ENCODE measurements around the gene ACTR6. TPM values are rescaled to one million over a fixed set of nuclear protein-coding genes. Genes with fewer than 3 reads are reported as not detected.

The ACTR6 gene
- total and polyA plus RNA-seq, 3 experiments from 2014 or later: 35.1 to 41.8 (median 36.6) TPM

DNA sequence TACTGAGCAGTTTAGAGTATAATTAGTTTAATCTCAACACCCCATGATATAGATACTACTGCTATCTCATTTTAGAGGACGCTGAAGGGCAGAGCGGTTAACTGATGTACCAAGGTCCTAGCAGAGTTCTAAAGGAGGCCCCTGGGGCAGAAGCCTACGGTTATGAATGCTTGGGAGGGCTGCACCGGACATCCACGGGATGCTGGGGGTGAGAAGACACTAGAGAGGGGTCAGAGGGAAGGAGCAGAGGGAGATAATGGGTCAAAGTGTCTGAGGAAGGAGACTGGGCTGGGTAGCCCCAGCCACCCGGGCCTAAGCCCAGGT lies 1.6 kb upstream of the ACTR6 start:
- no peaks in the 10 kb centered on the region for H3K9me3 Mint-ChIP-seq
- H3K27me3 ChIP-seq (ENCODE audit: insufficient read depth, low read length, poor library complexity, severe bottlenecking): no peaks in the 10 kb centered on the region
- peak overlapping the region; percentile 96 for H3K27ac ChIP-seq (ENCODE audit: low read depth, low read length)
- no peaks in the 10 kb centered on the region for H3K27me3 Mint-ChIP-seq
- H3K27ac Mint-ChIP-seq: peak overlapping the region; percentile 66 to 95 (median 87)
- ChIA-PET POLR2A (no interaction called here), CTCF (no interaction called here)
- peaks cover 35 to 60% (median 47%) of the 10 kb centered on the region in 3 donors for H3K4me1 Mint-ChIP-seq
- H3K4me1 ChIP-seq (ENCODE audit: insufficient read depth, low read length): peaks cover 31% of the 10 kb centered on the region
- no peaks in the 10 kb centered on the region for H3K36me3 ChIP-seq (ENCODE audit: insufficient read depth, low read length)
- peak overlapping the region; percentile 91 for H3K4me3 ChIP-seq (ENCODE audit: low read length)
- peak overlapping the region; percentile 93 to 100 (median 99) for H3K4me3 Mint-ChIP-seq
- DNase-seq: no peak
- H3K9me3 ChIP-seq (ENCODE audit: low read length): no peaks in the 10 kb centered on the region
- peaks cover 4 to 33% (median 10%) of the 10 kb centered on the region in 3 donors for H3K36me3 Mint-ChIP-seq

GRCh38 chr12:100199347-100200149 lies 1.1 kb upstream of the ACTR6 start:
- no peaks in the 10 kb centered on the region for H3K27me3 ChIP-seq (ENCODE audit: insufficient read depth, low read length, poor library complexity, severe bottlenecking)

DNA sequence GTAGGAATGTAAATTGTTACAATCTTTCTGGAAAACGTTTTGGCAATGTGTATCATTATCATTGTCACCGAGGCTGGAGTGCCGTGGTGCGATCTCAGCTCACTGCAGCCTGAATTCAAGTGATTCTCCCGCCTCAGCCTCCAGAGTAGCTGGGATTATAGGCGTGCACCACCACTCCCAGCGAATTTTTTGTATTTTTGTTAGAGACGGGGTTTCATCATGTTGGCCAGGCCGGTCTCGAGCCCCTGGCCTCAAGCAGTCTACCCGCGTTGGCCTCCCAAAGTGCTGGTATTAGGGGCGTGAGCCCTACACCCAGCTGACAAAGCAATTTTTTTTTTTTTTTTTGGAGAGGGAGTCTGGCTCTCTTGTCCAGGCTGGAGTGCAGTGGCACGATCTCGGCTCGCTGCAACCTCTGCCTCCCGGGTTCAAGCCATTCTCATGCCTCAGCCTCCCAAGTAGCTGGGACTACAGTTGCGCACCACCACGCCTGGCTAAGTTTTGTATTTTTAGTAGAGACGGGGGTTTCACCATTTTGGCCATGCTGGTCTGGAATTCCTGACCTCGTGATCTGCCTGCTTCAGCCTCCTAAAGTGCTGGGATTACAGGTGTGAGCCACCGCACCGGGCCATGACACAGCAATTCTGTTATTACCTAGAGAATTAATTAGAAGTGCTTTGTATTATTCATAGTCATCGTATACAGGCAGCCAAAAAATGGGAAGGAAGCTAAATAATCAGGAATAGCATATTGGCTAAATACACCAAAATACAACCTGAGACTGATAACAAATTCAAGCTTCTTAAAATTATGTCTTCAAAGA lies 1.2 kb downstream of the ACTR6 start:
- no peaks in the 10 kb centered on the region for H3K27me3 Mint-ChIP-seq
- peak overlapping the region; percentile 89 to 100 (median 100) for H3K27ac Mint-ChIP-seq
- Histone ChIP-seq H3K4me3 (ENCODE audit: low read length) (peak overlapping the region; percentile 91), H3K9me3 (ENCODE audit: low read length) (no peaks in the 10 kb centered on the region), H3K36me3 (ENCODE audit: insufficient read depth, low read length) (peaks cover 4% of the 10 kb centered on the region), H3K27me3 (ENCODE audit: insufficient read depth, low read length, poor library complexity, severe bottlenecking) (no peaks in the 10 kb centered on the region), H3K4me1 (ENCODE audit: insufficient read depth, low read length) (peaks cover 31% of the 10 kb centered on the region), H3K27ac (ENCODE audit: low read depth, low read length) (peak overlapping the region; percentile 96)
- no peaks in the 10 kb centered on the region for H3K9me3 Mint-ChIP-seq
- no peak for DNase-seq
- peaks cover 0 to 26% (median 2%) of the 10 kb centered on the region in 3 donors for H3K36me3 Mint-ChIP-seq
- POLR2A ChIA-PET: interaction anchor here (0.6 to 3.8 kb wide), 2 partner anchors 45 to 65 kb away, joined by 9 to 23 read pairs; partner anchors contain the start of genes DEPDC4 and SCYL2
- H3K4me1 Mint-ChIP-seq: peaks cover 38 to 63% (median 53%) of the 10 kb centered on the region in 3 donors
- CTCF ChIA-PET: interaction anchor here (1.0 to 2.2 kb wide), 4 partner anchors 14 to 47 kb away, joined by 4 to 11 read pairs (median 4); no protein-coding TSS in a partner anchor
- peak overlapping the region; percentile 93 to 100 (median 99) for H3K4me3 Mint-ChIP-seq

More at GRCh38 chr12:100199347-100200149, 1.1 kb upstream of the ACTR6 start:
- no peaks in the 10 kb centered on the region for H3K9me3 ChIP-seq (ENCODE audit: low read length)
- H3K27me3 Mint-ChIP-seq: no peaks in the 10 kb centered on the region
- peak; percentile 74 to 88 (median 76) for DNase-seq
- POLR2A ChIA-PET: interaction anchor here (3.8 kb wide), 1 partner anchor 68 kb away, joined by 23 read pairs; the partner anchor contains the start of genes DEPDC4 and SCYL2
- H3K4me3 ChIP-seq (ENCODE audit: low read length): peak overlapping the region; percentile 91
- H3K4me1 Mint-ChIP-seq: peaks cover 38 to 64% (median 50%) of the 10 kb centered on the region in 3 donors
- H3K27ac ChIP-seq (ENCODE audit: low read depth, low read length): peak overlapping the region; percentile 96
- CTCF ChIA-PET: interaction anchor here (1.7 to 2.2 kb wide), 2 partner anchors 45 to 67 kb away, joined by 8 to 11 read pairs; partner anchors contain the start of genes DEPDC4 and SCYL2
- no peaks in the 10 kb centered on the region for H3K36me3 ChIP-seq (ENCODE audit: insufficient read depth, low read length)
- H3K4me3 Mint-ChIP-seq: peak overlapping the region; percentile 93 to 100 (median 99)
- peaks cover under 1 to 28% (median 8%) of the 10 kb centered on the region in 3 donors for H3K36me3 Mint-ChIP-seq
- no peaks in the 10 kb centered on the region for H3K9me3 Mint-ChIP-seq
- peaks cover 31% of the 10 kb centered on the region for H3K4me1 ChIP-seq (ENCODE audit: insufficient read depth, low read length)
- H3K27ac Mint-ChIP-seq: peak overlapping the region; percentile 89 to 100 (median 100)

DNA sequence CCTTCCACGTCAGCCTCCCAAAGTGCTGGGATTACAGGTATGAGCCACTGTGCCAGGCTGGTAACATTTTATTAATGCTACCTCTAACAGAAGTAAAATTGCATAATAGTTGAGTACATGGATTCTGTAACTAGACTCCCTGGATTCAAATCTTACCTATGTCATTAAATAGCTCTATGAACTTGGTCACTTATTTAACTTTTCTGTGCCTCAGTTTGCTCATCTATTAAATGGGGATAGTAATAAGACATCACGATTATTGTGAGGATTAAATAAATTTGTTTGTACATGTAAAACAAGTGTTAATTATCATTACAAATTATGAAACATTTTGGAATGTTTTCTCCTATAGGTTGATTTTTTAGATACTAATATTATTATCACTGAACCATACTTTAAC lies 6.7 kb downstream of the ACTR6 start:
- no peak overlapping the region for H3K4me3 ChIP-seq (ENCODE audit: low read length)
- no peaks in the 10 kb centered on the region for H3K27me3 ChIP-seq (ENCODE audit: insufficient read depth, low read length, poor library complexity, severe bottlenecking)
- H3K36me3 ChIP-seq (ENCODE audit: insufficient read depth, low read length): peaks cover 36% of the 10 kb centered on the region
- peaks cover 8 to 61% (median 12%) of the 10 kb centered on the region in 3 donors for H3K36me3 Mint-ChIP-seq
- ChIA-PET CTCF (no interaction called here), POLR2A (interaction anchor here (0.6 kb wide), 1 partner anchor 602 kb away, joined by 4 read pairs; no protein-coding TSS in a partner anchor)
- no peaks in the 10 kb centered on the region for H3K9me3 Mint-ChIP-seq
- DNase-seq: no peak
- no peaks in the 10 kb centered on the region for H3K9me3 ChIP-seq (ENCODE audit: low read length)
- H3K4me1 Mint-ChIP-seq: peaks cover 16 to 20% (median 19%) of the 10 kb centered on the region in 3 donors
- H3K4me3 Mint-ChIP-seq: no peak overlapping the region
- H3K4me1 ChIP-seq (ENCODE audit: insufficient read depth, low read length): peaks cover 10% of the 10 kb centered on the region
- no peak overlapping the region for H3K27ac ChIP-seq (ENCODE audit: low read depth, low read length)
- H3K27me3 Mint-ChIP-seq: no peaks in the 10 kb centered on the region
- no peak overlapping the region for H3K27ac Mint-ChIP-seq

DNA sequence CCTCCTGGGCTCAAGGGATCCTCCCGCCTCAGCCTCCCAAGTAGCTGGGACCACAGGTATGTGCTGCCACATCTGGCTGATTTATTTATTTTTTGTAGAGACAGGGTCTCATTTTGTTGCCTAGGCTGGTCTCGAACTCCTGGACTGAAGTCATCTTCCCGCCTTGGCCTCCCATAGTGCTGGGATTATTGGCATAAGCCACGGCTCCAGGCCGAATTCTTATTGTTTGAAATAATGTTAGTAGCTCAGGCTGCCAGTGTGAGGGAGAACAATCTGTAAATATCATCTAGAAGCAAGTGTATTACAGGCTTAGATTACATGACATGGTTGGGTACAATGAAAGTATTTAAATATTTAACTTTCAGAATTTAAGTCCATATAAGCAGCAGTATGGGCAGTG lies 8.2 kb downstream of the ACTR6 start:
- H3K27me3 Mint-ChIP-seq: no peaks in the 10 kb centered on the region
- Histone ChIP-seq H3K4me3 (ENCODE audit: low read length) (no peak overlapping the region), H3K36me3 (ENCODE audit: insufficient read depth, low read length) (peaks cover 40% of the 10 kb centered on the region), H3K27ac (ENCODE audit: low read depth, low read length) (no peak overlapping the region), H3K9me3 (ENCODE audit: low read length) (no peaks in the 10 kb centered on the region), H3K27me3 (ENCODE audit: insufficient read depth, low read length, poor library complexity, severe bottlenecking) (no peaks in the 10 kb centered on the region), H3K4me1 (ENCODE audit: insufficient read depth, low read length) (no peaks in the 10 kb centered on the region)
- ChIA-PET CTCF (no interaction called here), POLR2A (no interaction called here)
- no peak overlapping the region for H3K4me3 Mint-ChIP-seq
- no peak overlapping the region for H3K27ac Mint-ChIP-seq
- peaks cover 4 to 7% (median 6%) of the 10 kb centered on the region in 3 donors for H3K4me1 Mint-ChIP-seq
- H3K36me3 Mint-ChIP-seq: peaks cover 8 to 71% (median 12%) of the 10 kb centered on the region in 3 donors
- no peak for DNase-seq
- no peaks in the 10 kb centered on the region for H3K9me3 Mint-ChIP-seq

DNA sequence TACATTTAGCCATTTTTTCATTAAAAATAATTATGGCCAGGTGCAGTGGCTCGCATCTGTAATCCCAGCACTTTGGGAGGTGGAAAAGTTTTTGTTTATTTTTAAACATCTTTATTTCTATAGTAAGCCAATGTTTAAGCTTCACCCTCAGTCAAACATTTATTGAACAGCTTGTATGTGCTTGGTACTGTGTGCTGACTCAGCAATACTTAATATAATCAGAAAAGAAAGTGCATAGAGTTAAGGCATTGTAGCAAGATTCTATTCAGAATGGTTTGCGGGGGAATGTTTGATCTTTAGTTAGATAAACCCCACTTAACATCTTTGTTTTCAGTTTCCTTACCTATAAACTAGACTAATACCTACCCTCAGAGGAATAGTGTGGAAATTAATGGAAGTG lies 11.1 kb downstream of the ACTR6 start:
- H3K27me3 Mint-ChIP-seq: no peaks in the 10 kb centered on the region
- H3K4me1 Mint-ChIP-seq: peaks cover 0 to 8% (median 4%) of the 10 kb centered on the region in 3 donors
- CTCF ChIA-PET: no interaction called here
- no peak overlapping the region for H3K27ac Mint-ChIP-seq
- Histone ChIP-seq H3K4me1 (ENCODE audit: insufficient read depth, low read length) (no peaks in the 10 kb centered on the region), H3K27me3 (ENCODE audit: insufficient read depth, low read length, poor library complexity, severe bottlenecking) (no peaks in the 10 kb centered on the region), H3K27ac (ENCODE audit: low read depth, low read length) (no peak overlapping the region), H3K36me3 (ENCODE audit: insufficient read depth, low read length) (peaks cover 54% of the 10 kb centered on the region), H3K9me3 (ENCODE audit: low read length) (no peaks in the 10 kb centered on the region), H3K4me3 (ENCODE audit: low read length) (no peak overlapping the region)
- no peaks in the 10 kb centered on the region for H3K9me3 Mint-ChIP-seq
- peaks cover 12 to 85% (median 17%) of the 10 kb centered on the region in 3 donors for H3K36me3 Mint-ChIP-seq
- DNase-seq: no peak
- POLR2A ChIA-PET: no interaction called here
- no peak overlapping the region for H3K4me3 Mint-ChIP-seq

GRCh38 chr12:100213016-100213891 lies 12.6 kb downstream of the ACTR6 start:
- H3K9me3 Mint-ChIP-seq: no peaks in the 10 kb centered on the region
- no peaks in the 10 kb centered on the region for H3K4me1 ChIP-seq (ENCODE audit: insufficient read depth, low read length)
- H3K27ac ChIP-seq (ENCODE audit: low read depth, low read length): no peak overlapping the region
- H3K27me3 ChIP-seq (ENCODE audit: insufficient read depth, low read length, poor library complexity, severe bottlenecking): no peaks in the 10 kb centered on the region
- H3K4me3 ChIP-seq (ENCODE audit: low read length): no peak overlapping the region
- H3K9me3 ChIP-seq (ENCODE audit: low read length): no peaks in the 10 kb centered on the region
- H3K36me3 Mint-ChIP-seq: peaks cover 12 to 84% (median 18%) of the 10 kb centered on the region in 3 donors
- no peak for DNase-seq
- POLR2A ChIA-PET: no interaction called here
- H3K36me3 ChIP-seq (ENCODE audit: insufficient read depth, low read length): peaks cover 48% of the 10 kb centered on the region
- CTCF ChIA-PET: interaction anchor here (0.7 kb wide), 1 partner anchor 59 kb away, joined by 3 read pairs; no protein-coding TSS in a partner anchor
- H3K4me3 Mint-ChIP-seq: no peak overlapping the region
- H3K4me1 Mint-ChIP-seq: peaks cover 0 to 8% (median 4%) of the 10 kb centered on the region in 3 donors
- H3K27me3 Mint-ChIP-seq: no peaks in the 10 kb centered on the region
- no peak overlapping the region for H3K27ac Mint-ChIP-seq

Measured in CD8-positive, alpha-beta memory T cell (primary cell).